Fibroblast of lung (primary cell): ENCODE data around the gene FLT3. TPM values are rescaled to one million over a fixed set of nuclear protein-coding genes. Genes with fewer than 3 reads are reported as not detected.

Experiments
- DNase-seq, 2 donors: peaks; one replicate each; pipeline versions ENCODE4 v3.0.0 to v3.0.0-alpha.2; 2010; ENCODE audit warnings: low read depth in 2 of 2
- H2AFZ ChIP-seq: 2 replicates; pipeline ENCODE4 v1.5.1; 2012; ENCODE audit warnings: low read length, control low read depth, inconsistent platforms
- H3K27ac ChIP-seq: 2 replicates; pipeline ENCODE4 v1.5.1; 2011; ENCODE audit warnings: low read length, control low read depth; ENCODE audit not compliant: insufficient read depth
- H3K27me3 ChIP-seq: 2 replicates; pipeline ENCODE4 v1.5.1; 2011; ENCODE audit warnings: mild to moderate bottlenecking, low read length; ENCODE audit not compliant: control insufficient read depth, insufficient read depth
- H3K36me3 ChIP-seq: 2 replicates; pipeline ENCODE4 v1.5.1; 2011; ENCODE audit warnings: low read length; ENCODE audit not compliant: control insufficient read depth, insufficient read depth
- H3K4me1 ChIP-seq: 2 replicates; pipeline ENCODE4 v1.5.1; 2011; ENCODE audit warnings: low read length; ENCODE audit not compliant: control insufficient read depth, insufficient read depth; ENCODE audit errors: extremely low read depth
- H3K4me2 ChIP-seq: 2 replicates; pipeline ENCODE4 v1.5.1; 2011; ENCODE audit warnings: low read length, control low read depth; ENCODE audit not compliant: insufficient read depth; ENCODE audit errors: extremely low read depth
- H3K4me3 ChIP-seq, 4 experiments: fragments of 200-600 bp in 1 of 4; sonication (generic) in 1 of 4; replicated peaks in 1 of 4; 2 replicates each; pipeline ENCODE4 v1.5.1; 2011 to 2016; ENCODE audit warnings: low read length in 4 of 4, low read depth in 3 of 4, mild to moderate bottlenecking in 3 of 4, control low read depth in 2 of 4, inconsistent platforms in 1 of 4, mixed read lengths in 1 of 4; ENCODE audit not compliant: insufficient read depth in 1 of 4; ENCODE audit errors: control extremely low read depth in 1 of 4
- H3K79me2 ChIP-seq: 2 replicates; pipeline ENCODE4 v1.5.1; 2012; ENCODE audit warnings: mild to moderate bottlenecking, low read length, inconsistent platforms; ENCODE audit not compliant: control insufficient read depth, insufficient read depth
- H3K9ac ChIP-seq: 2 replicates; pipeline ENCODE4 v1.5.1; 2011; ENCODE audit warnings: mild to moderate bottlenecking, low read length, control low read depth; ENCODE audit not compliant: insufficient read depth
- H3K9me3 ChIP-seq: 2 replicates; pipeline ENCODE4 v1.5.1; 2012; ENCODE audit warnings: low read depth, low read length; ENCODE audit not compliant: control insufficient read depth, insufficient read depth
- H4K20me1 ChIP-seq: 2 replicates; pipeline ENCODE4 v1.5.1; 2011; ENCODE audit warnings: low read length; ENCODE audit not compliant: control insufficient read depth, insufficient read depth; ENCODE audit errors: extremely low read depth
- EZH2 ChIP-seq: IDR thresholded peaks from 2 replicates; pipeline ENCODE4 v1.5.1; 2012; ENCODE audit warnings: low read length, control low read depth, mild to moderate bottlenecking; ENCODE audit errors: missing control alignments
- polyA plus RNA-seq, 2 donors: library from polyadenylated mRNA; depleted of rRNA in 1 of 2; stranded (reverse) in 1 of 2; unstranded in 1 of 2; fragments of >200 nt; gene quantifications; 2 replicates each; pipeline ENCODE4 v1.2.1, GENCODE V29; 2011 to 2012; ENCODE audit warnings: missing spikeins in 1 of 2
- total RNA-seq: library from RNA; depleted of rRNA; stranded (reverse); fragments of >200 nt; gene quantifications from 2 replicates; pipeline ENCODE4 v1.2.1, GENCODE V29; 2014
- TF ChIP-seq, protein P1 (sequence below), 2 donors: IDR thresholded peaks in 1 of 2; conservative IDR thresholded peaks in 1 of 2; 1 replicate in 1 of 2; 2 replicates in 1 of 2; pipeline ENCODE4 v1.5.1; 2011 to 2012; ENCODE audit warnings: low read length in 2 of 2, control low read depth in 1 of 2, inconsistent platforms in 1 of 2, low read depth in 1 of 2, mild to moderate bottlenecking in 1 of 2

Gene FLT3
- total and polyA plus RNA-seq, 2 donors (not counting 1 experiment from before 2014, with no cell fraction given): not detected

GRCh38 chr13:28001837-28002473 lies 98.4 kb downstream of the FLT3 start:
- no peak overlapping the region for H3K27ac ChIP-seq
- no peak overlapping the region for H3K4me2 ChIP-seq
- no peak for DNase-seq
- no peaks in the 10 kb centered on the region for H3K36me3 ChIP-seq
- H3K4me1 ChIP-seq: no peaks in the 10 kb centered on the region
- TF ChIP-seq EZH2: no peak
- TF ChIP-seq, protein P1, sequence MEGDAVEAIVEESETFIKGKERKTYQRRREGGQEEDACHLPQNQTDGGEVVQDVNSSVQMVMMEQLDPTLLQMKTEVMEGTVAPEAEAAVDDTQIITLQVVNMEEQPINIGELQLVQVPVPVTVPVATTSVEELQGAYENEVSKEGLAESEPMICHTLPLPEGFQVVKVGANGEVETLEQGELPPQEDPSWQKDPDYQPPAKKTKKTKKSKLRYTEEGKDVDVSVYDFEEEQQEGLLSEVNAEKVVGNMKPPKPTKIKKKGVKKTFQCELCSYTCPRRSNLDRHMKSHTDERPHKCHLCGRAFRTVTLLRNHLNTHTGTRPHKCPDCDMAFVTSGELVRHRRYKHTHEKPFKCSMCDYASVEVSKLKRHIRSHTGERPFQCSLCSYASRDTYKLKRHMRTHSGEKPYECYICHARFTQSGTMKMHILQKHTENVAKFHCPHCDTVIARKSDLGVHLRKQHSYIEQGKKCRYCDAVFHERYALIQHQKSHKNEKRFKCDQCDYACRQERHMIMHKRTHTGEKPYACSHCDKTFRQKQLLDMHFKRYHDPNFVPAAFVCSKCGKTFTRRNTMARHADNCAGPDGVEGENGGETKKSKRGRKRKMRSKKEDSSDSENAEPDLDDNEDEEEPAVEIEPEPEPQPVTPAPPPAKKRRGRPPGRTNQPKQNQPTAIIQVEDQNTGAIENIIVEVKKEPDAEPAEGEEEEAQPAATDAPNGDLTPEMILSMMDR (conservative IDR thresholded peaks at IDR 0.05 in 1 of 2, IDR thresholded peaks at IDR 0.05 in 1 of 2; ENCODE audit: low read depth in 1 of 2, low read length in 2 of 2): no peak
- H3K79me2 ChIP-seq: no peaks in the 10 kb centered on the region
- H3K9ac ChIP-seq: no peak overlapping the region
- H3K4me3 ChIP-seq: no peak overlapping the region
- no peak overlapping the region for H2AFZ ChIP-seq
- no peaks in the 10 kb centered on the region for H4K20me1 ChIP-seq
- no peaks in the 10 kb centered on the region for H3K9me3 ChIP-seq
- no peaks in the 10 kb centered on the region for H3K27me3 ChIP-seq

DNA sequence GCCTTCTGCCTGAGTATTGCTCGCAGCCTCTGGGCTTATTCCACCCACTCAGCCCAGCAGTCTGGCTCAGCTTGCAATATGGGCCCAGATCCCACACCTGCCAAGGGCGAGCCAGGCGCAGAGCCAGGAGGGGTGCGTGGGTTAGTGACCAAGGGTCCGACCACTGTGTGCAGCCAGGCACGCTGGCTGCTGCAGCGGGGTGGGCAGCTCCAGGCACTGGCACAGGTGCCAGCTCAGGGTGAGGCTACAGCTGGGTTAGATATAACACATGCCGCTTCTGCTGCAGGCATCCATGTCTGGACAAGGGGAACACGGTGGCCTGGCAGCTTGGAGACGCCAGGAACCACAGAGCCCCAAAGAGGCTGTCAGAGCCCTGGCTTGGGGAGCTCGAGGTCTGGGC lies 99.3 kb downstream of the FLT3 start:
- H4K20me1 ChIP-seq: no peaks in the 10 kb centered on the region
- H3K4me3 ChIP-seq: no peak overlapping the region
- H3K4me2 ChIP-seq: no peak overlapping the region
- H3K27me3 ChIP-seq: no peaks in the 10 kb centered on the region
- no peaks in the 10 kb centered on the region for H3K79me2 ChIP-seq
- no peaks in the 10 kb centered on the region for H3K9me3 ChIP-seq
- H3K4me1 ChIP-seq: no peaks in the 10 kb centered on the region
- H3K9ac ChIP-seq: no peak overlapping the region
- no peak overlapping the region for H3K27ac ChIP-seq
- TF ChIP-seq, protein P1 (conservative IDR thresholded peaks at IDR 0.05 in 1 of 2, IDR thresholded peaks at IDR 0.05 in 1 of 2; ENCODE audit: low read depth in 1 of 2, low read length in 2 of 2): no peak
- no peak for TF ChIP-seq EZH2
- no peak for DNase-seq
- H2AFZ ChIP-seq: no peak overlapping the region
- no peaks in the 10 kb centered on the region for H3K36me3 ChIP-seq

DNA sequence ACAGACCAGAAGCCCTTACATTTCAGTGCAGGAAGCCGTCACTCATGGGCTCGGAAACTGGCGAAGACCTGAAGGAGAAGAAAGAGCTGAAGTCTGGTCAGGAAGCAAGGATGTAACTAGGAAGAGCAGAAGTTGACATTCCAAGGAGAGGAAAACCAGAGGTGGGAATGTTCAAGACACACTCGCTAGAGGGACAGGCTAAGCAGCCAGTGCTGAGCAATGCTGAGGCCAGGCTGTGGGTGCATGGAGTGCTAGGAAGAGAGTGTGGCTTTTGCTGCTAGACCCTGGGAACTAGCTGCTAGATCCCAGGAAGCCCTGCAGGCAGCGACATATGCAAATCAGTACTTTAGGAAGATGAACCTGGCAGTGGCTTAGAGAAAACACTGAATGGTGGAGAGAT lies 99.8 kb downstream of the FLT3 start:
- H3K9me3 ChIP-seq: no peaks in the 10 kb centered on the region
- H3K4me1 ChIP-seq: no peaks in the 10 kb centered on the region
- no peaks in the 10 kb centered on the region for H4K20me1 ChIP-seq
- H3K27ac ChIP-seq: no peak overlapping the region
- no peak overlapping the region for H3K4me3 ChIP-seq
- H3K36me3 ChIP-seq: no peaks in the 10 kb centered on the region
- H3K27me3 ChIP-seq: no peaks in the 10 kb centered on the region
- no peak overlapping the region for H3K4me2 ChIP-seq
- TF ChIP-seq, protein P1 (conservative IDR thresholded peaks at IDR 0.05 in 1 of 2, IDR thresholded peaks at IDR 0.05 in 1 of 2; ENCODE audit: low read depth in 1 of 2, low read length in 2 of 2): no peak
- TF ChIP-seq EZH2: no peak
- H3K79me2 ChIP-seq: no peaks in the 10 kb centered on the region
- DNase-seq: no peak
- no peak overlapping the region for H3K9ac ChIP-seq
- H2AFZ ChIP-seq: no peak overlapping the region
